MM.1S (cell line): ENCODE results near the gene AHCTF1.

ENCODE experiments used
- EZH2 ChIP-seq: fragments of 300-600 bp; sonication (generic); optimal IDR thresholded peaks from 2 replicates; pipeline ENCODE3; 2017; ENCODE audit warnings: low read depth, mild to moderate bottlenecking, antibody characterized with exemption, low read length, mixed read lengths
- TF ChIP-seq, protein P1 (sequence below): fragments of 300-600 bp; sonication (generic); IDR thresholded peaks from 2 replicates; pipeline ENCODE4 v1.5.1; 2016; ENCODE audit warnings: antibody characterized with exemption, low read length, mixed read lengths

DNA sequence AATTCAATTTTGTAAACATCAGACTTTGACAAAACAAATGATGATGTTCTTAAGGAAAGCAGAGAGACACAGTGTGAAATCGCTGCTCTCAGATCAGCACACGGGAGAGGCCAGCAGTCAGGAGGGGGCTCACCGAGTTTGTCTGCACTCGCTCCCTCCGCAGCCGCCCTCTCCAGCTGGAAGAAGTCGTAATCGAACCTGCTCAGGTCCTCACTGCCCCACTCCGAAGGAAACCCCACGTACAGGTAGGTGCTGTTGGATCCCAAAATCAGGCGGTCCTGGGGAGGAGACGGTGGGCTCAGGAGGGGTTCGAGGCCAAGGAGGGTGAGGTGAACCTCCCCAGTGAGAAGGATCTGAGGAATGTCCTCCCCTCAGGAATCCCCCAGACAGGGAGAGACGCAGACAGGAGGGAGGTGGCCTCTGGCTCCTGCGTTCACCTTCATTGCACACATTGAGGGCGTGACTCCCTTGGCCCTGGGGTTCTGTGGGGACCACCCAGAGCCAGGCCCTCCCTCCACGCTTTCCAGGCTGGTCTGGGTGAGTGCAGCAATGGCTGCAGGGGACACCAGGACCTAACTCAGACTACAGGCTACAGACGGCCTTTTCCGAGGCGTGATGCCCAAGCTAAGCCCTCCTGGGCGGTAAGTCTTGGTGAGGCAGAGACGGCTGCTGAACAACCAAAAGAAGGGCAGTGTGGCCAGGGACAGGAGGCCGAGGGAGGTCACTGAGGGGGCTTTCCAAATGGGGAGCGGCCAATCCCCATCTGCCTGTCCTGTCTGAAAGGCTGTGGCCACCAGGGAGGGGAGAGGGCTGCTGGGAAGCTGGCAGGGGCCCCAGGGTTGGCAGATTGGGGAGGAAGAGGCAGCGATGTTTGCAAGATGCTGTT is 142.1 kb downstream of the AHCTF1 start:
- TF ChIP-seq, protein P1, sequence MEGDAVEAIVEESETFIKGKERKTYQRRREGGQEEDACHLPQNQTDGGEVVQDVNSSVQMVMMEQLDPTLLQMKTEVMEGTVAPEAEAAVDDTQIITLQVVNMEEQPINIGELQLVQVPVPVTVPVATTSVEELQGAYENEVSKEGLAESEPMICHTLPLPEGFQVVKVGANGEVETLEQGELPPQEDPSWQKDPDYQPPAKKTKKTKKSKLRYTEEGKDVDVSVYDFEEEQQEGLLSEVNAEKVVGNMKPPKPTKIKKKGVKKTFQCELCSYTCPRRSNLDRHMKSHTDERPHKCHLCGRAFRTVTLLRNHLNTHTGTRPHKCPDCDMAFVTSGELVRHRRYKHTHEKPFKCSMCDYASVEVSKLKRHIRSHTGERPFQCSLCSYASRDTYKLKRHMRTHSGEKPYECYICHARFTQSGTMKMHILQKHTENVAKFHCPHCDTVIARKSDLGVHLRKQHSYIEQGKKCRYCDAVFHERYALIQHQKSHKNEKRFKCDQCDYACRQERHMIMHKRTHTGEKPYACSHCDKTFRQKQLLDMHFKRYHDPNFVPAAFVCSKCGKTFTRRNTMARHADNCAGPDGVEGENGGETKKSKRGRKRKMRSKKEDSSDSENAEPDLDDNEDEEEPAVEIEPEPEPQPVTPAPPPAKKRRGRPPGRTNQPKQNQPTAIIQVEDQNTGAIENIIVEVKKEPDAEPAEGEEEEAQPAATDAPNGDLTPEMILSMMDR: no peak
- TF ChIP-seq EZH2: no peak
